ENCODE results near the gene CD59.

- TF ChIP-seq, protein P1, sequence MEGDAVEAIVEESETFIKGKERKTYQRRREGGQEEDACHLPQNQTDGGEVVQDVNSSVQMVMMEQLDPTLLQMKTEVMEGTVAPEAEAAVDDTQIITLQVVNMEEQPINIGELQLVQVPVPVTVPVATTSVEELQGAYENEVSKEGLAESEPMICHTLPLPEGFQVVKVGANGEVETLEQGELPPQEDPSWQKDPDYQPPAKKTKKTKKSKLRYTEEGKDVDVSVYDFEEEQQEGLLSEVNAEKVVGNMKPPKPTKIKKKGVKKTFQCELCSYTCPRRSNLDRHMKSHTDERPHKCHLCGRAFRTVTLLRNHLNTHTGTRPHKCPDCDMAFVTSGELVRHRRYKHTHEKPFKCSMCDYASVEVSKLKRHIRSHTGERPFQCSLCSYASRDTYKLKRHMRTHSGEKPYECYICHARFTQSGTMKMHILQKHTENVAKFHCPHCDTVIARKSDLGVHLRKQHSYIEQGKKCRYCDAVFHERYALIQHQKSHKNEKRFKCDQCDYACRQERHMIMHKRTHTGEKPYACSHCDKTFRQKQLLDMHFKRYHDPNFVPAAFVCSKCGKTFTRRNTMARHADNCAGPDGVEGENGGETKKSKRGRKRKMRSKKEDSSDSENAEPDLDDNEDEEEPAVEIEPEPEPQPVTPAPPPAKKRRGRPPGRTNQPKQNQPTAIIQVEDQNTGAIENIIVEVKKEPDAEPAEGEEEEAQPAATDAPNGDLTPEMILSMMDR (IDR thresholded peaks at IDR 0.05; ENCODE audit: low read length) = no peak
- no peak for TF ChIP-seq EZH2 (IDR thresholded peaks at IDR 0.05; ENCODE audit: borderline replicate concordance, low read length)
These were observed 34.0 kb upstream of the CD59 start for GRCh38 chr11:33770236-33770635.
